Mesenchymal stem cell (in vitro differentiated cells and primary cell): ENCODE results near the gene LMF1.

Experiments
- DNase-seq: peaks from one replicate; pipeline ENCODE4 v3.0.0-alpha.2; 2013
- H2AFZ ChIP-seq: one replicate; pipeline ENCODE4 v1.6.1; 2013; ENCODE audit warnings: low read depth, mild to moderate bottlenecking, control low read depth, inconsistent platforms, low read length, moderate library complexity
- H2AK5ac ChIP-seq: 2 replicates; pipeline ENCODE4 v1.6.1; 2013; ENCODE audit warnings: low read length, moderate library complexity, mild to moderate bottlenecking, inconsistent platforms; ENCODE audit not compliant: severe bottlenecking
- H2BK120ac ChIP-seq: one replicate; pipeline ENCODE4 v1.6.1; 2013; ENCODE audit warnings: low read depth, mild to moderate bottlenecking, inconsistent platforms, low read length, moderate library complexity
- H2BK12ac ChIP-seq, 2 experiments: one replicate each; pipeline ENCODE4 v1.6.1; 2013; ENCODE audit warnings: inconsistent platforms in 2 of 2, low read length in 2 of 2, mild to moderate bottlenecking in 2 of 2, moderate library complexity in 2 of 2, control low read depth in 1 of 2
- H2BK15ac ChIP-seq: one replicate; pipeline ENCODE4 v1.6.1; 2013; ENCODE audit warnings: mild to moderate bottlenecking, low read depth, inconsistent platforms; ENCODE audit not compliant: poor library complexity, severe bottlenecking
- H2BK5ac ChIP-seq: 2 replicates; pipeline ENCODE4 v1.6.1; 2013; ENCODE audit warnings: low read depth, mild to moderate bottlenecking, low read length, control low read depth, inconsistent platforms; ENCODE audit not compliant: poor library complexity, severe bottlenecking
- H3K14ac ChIP-seq, 2 experiments: one replicate each; pipeline ENCODE4 v1.6.1; 2013; ENCODE audit warnings: inconsistent platforms in 2 of 2, low read length in 2 of 2, control low read depth in 1 of 2, mild to moderate bottlenecking in 1 of 2, moderate library complexity in 1 of 2
- H3K18ac ChIP-seq, 2 experiments: one replicate each; pipeline ENCODE4 v1.6.1; 2013; ENCODE audit warnings: inconsistent platforms in 2 of 2, low read length in 2 of 2, control low read depth in 1 of 2, low read depth in 1 of 2, mild to moderate bottlenecking in 1 of 2
- H3K23ac ChIP-seq, 2 experiments: one replicate each; pipeline ENCODE4 v1.6.1; 2013; ENCODE audit warnings: inconsistent platforms in 2 of 2, low read length in 2 of 2, mild to moderate bottlenecking in 2 of 2, moderate library complexity in 2 of 2, control low read depth in 1 of 2
- H3K27ac ChIP-seq: 2 replicates; pipeline ENCODE4 v1.5.1; 2013; ENCODE audit warnings: mild to moderate bottlenecking, moderate library complexity, low read length, control low read depth, inconsistent platforms; ENCODE audit not compliant: poor library complexity, severe bottlenecking
- H3K27me3 ChIP-seq, 2 experiments: 2 replicates each; pipeline versions ENCODE4 v1.6.1 to v1.7.0; 2013; ENCODE audit warnings: low read length in 2 of 2, mild to moderate bottlenecking in 2 of 2, moderate library complexity in 2 of 2, control low read depth in 1 of 2, inconsistent platforms in 1 of 2; ENCODE audit not compliant: control insufficient read depth in 1 of 2, insufficient read depth in 1 of 2
- H3K36me3 ChIP-seq, 2 experiments: 2 replicates each; pipeline versions ENCODE4 v1.6.1 to v1.7.0; 2013; ENCODE audit warnings: low read length in 2 of 2, control low read depth in 1 of 2, inconsistent platforms in 1 of 2, low read depth in 1 of 2, mild to moderate bottlenecking in 1 of 2; ENCODE audit not compliant: insufficient read depth in 2 of 2, control insufficient read depth in 1 of 2
- H3K4ac ChIP-seq, 2 experiments: one replicate each; pipeline ENCODE4 v1.6.1; 2013; ENCODE audit warnings: inconsistent platforms in 2 of 2, low read length in 2 of 2, mild to moderate bottlenecking in 2 of 2, moderate library complexity in 2 of 2, control low read depth in 1 of 2, low read depth in 1 of 2
- H3K4me1 ChIP-seq: 2 replicates; pipeline ENCODE4 v1.6.1; 2013; ENCODE audit warnings: low read depth, low read length, control low read depth; ENCODE audit not compliant: control insufficient read depth, insufficient read depth
- H3K4me2 ChIP-seq: 2 replicates; pipeline ENCODE4 v1.6.1; 2013; ENCODE audit warnings: low read length, mild to moderate bottlenecking, inconsistent platforms; ENCODE audit not compliant: poor library complexity, severe bottlenecking
- H3K4me3 ChIP-seq, 2 experiments: 2 replicates each; pipeline versions ENCODE4 v1.5.1 to v1.7.0; 2013; ENCODE audit warnings: low read length in 2 of 2, mild to moderate bottlenecking in 2 of 2, control low read depth in 1 of 2, low read depth in 1 of 2; ENCODE audit not compliant: insufficient read depth in 1 of 2
- H3K79me1 ChIP-seq: replicated peaks from 2 replicates; pipeline ENCODE4 v1.6.1; 2013; ENCODE audit warnings: mild to moderate bottlenecking, control low read depth, low read length, inconsistent platforms; ENCODE audit not compliant: poor library complexity, severe bottlenecking
- H3K9ac ChIP-seq: 2 replicates; pipeline ENCODE4 v1.7.0; 2013; ENCODE audit warnings: mild to moderate bottlenecking, low read length, moderate library complexity
- H3K9me3 ChIP-seq: 2 replicates; pipeline ENCODE4 v1.7.0; 2013; ENCODE audit warnings: mild to moderate bottlenecking, low read length; ENCODE audit not compliant: control insufficient read depth
- H4K8ac ChIP-seq: one replicate; pipeline ENCODE4 v1.6.1; 2013; ENCODE audit warnings: inconsistent platforms, mild to moderate bottlenecking, low read length, moderate library complexity
- H4K91ac ChIP-seq: one replicate; pipeline ENCODE4 v1.6.1; 2013; ENCODE audit warnings: mild to moderate bottlenecking, low read length, inconsistent platforms
- WGBS: methylation state at CpG from one replicate; pipeline ENCODE4 v1.1.7; 2013; ENCODE audit warnings: mixed read lengths; 5-methylcytosine and 5-hydroxymethylcytosine counted together

LMF1 gene

DNA sequence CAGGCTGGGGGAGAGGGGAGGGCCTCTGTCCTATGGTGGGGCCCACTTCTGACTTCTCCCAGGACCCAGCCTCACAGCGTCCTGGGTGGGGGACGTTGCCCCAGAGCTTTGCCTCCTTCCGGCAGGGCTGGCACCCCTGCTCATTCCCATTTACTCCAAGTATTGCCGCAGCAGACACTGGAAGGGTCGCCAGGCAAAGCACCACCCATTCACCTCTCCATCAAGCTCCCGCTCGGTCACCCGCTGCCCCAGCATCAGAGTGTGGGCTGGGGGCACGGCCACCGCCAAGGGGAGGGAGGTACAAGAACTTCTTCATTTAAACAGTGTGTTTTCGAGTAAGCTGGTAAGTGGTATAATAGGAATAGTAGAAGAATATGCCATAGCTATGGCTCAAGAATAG is 117.5 kb downstream of the LMF1 start:
- Histone ChIP-seq H3K18ac (no peak overlapping the region), H2AFZ (no peak overlapping the region), H3K36me3 (peaks cover 0 to 4% of the 10 kb centered on the region in 2 experiments), H3K4ac (no peak overlapping the region), H2BK5ac (no peak overlapping the region), H2BK12ac (no peak overlapping the region), H3K27me3 (no peaks in the 10 kb centered on the region), H2AK5ac (no peak overlapping the region), H3K27ac (no peak overlapping the region), H4K8ac (no peak overlapping the region), H3K23ac (no peak overlapping the region), H3K4me1 (no peaks in the 10 kb centered on the region), H3K79me1 (no peaks in the 10 kb centered on the region), H3K9me3 (peaks cover 7% of the 10 kb centered on the region), H3K4me3 (no peak overlapping the region), H3K4me2 (no peak overlapping the region), H2BK120ac (no peak overlapping the region), H4K91ac (no peak overlapping the region), H2BK15ac (no peak overlapping the region), H3K9ac (no peak overlapping the region), H3K14ac (no peak overlapping the region)
- DNase-seq, result no peak
- whole genome bisulfite sequencing, result 95% methylated on average over 11 of the region's 11 CpGs

GRCh38 chr16:852451-853185 is 118.2 kb downstream of the LMF1 start:
- WGBS, result 93% methylated on average over 27 of the region's 32 CpGs
- Histone ChIP-seq H4K8ac (no peak overlapping the region), H2BK15ac (no peak overlapping the region), H3K14ac (no peak overlapping the region), H3K23ac (no peak overlapping the region), H3K4me1 (no peaks in the 10 kb centered on the region), H4K91ac (no peak overlapping the region), H3K4ac (no peak overlapping the region), H2AFZ (no peak overlapping the region), H3K27ac (no peak overlapping the region), H2BK12ac (no peak overlapping the region), H3K79me1 (no peaks in the 10 kb centered on the region), H3K9ac (no peak overlapping the region), H3K18ac (no peak overlapping the region), H3K27me3 (no peaks in the 10 kb centered on the region), H2BK5ac (no peak overlapping the region), H3K4me3 (no peak overlapping the region), H3K9me3 (peaks cover 7% of the 10 kb centered on the region), H3K4me2 (no peak overlapping the region), H2AK5ac (no peak overlapping the region), H2BK120ac (no peak overlapping the region), H3K36me3 (peaks cover 0 to 4% of the 10 kb centered on the region in 2 experiments)
- DNase-seq, result no peak

DNA sequence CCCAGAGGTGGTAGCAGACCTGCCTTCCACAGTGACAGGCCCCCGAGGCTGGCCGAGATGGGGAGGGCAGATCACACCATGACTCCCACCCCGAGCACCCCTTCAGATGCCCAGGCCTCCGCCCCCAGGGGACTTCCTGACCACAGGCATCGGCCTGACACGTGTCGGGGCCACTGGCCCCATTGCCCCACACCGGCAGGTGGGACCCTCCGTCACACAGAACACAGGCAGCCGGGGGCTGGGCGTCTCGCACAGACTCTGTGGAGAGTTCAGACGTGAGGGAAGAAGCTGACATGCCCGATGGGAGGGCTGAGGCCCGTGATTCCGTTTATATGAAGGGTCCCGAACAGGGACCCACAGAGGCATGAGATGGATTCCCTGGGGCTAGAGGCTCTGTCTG is 118.9 kb downstream of the LMF1 start:
- Histone ChIP-seq H2AK5ac (no peak overlapping the region), H3K36me3 (peaks cover 0 to 4% of the 10 kb centered on the region in 2 experiments), H4K8ac (no peak overlapping the region), H2AFZ (no peak overlapping the region), H3K27me3 (no peaks in the 10 kb centered on the region), H3K14ac (no peak overlapping the region), H3K4me2 (no peak overlapping the region), H3K9ac (no peak overlapping the region), H3K79me1 (no peaks in the 10 kb centered on the region), H3K23ac (no peak overlapping the region), H3K18ac (no peak overlapping the region), H3K4me1 (no peaks in the 10 kb centered on the region), H2BK15ac (no peak overlapping the region), H3K4me3 (no peak overlapping the region), H3K9me3 (peaks cover 7% of the 10 kb centered on the region), H4K91ac (no peak overlapping the region), H3K4ac (no peak overlapping the region), H3K27ac (no peak overlapping the region), H2BK12ac (no peak overlapping the region), H2BK5ac (no peak overlapping the region), H2BK120ac (no peak overlapping the region)
- DNase-seq, result no peak
- WGBS, result 85% methylated on average over 17 of the region's 17 CpGs

DNA sequence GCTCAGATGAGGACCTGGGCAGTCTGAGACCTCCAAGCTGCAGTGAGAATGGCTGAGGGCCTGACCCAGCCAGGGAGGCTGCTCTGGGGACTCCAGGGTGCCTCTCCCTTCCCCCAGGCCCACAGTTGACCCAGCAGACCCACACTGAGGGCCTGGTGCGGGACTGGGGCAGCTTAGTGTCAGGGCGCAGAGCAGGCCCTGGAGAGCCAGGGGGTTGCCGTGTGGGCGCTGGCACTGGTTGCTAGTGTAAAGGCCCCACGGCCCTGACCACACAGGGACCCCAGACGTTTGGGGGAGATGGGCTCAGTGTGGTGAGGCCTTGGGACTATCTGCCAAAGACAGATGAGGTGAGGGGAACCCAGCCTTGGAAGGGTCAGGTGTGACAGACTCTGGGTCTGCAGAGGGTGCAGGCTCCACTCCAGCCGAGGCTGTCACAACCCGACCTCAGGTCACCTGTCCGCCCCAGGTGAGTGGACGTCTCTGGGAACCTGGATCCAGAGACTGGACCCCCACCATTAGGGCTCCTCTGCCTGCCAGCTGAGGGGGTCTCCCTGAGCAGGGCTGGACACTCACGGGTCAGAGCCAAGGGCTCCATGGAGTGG is 119.5 kb downstream of the LMF1 start:
- no peak overlapping the region for H2AFZ ChIP-seq
- H3K4me3 ChIP-seq, result no peak overlapping the region
- no peak overlapping the region for H2BK15ac ChIP-seq
- H4K8ac ChIP-seq, result no peak overlapping the region
- peaks cover 7% of the 10 kb centered on the region for H3K9me3 ChIP-seq
- H3K4me2 ChIP-seq, result no peak overlapping the region
- no peak overlapping the region for H3K18ac ChIP-seq
- H3K4me1 ChIP-seq, result no peaks in the 10 kb centered on the region
- no peak overlapping the region for H3K4ac ChIP-seq
- peaks cover 0 to 4% of the 10 kb centered on the region in 2 experiments for H3K36me3 ChIP-seq
- 89% methylated on average over 11 of the region's 11 CpGs for WGBS
- H2BK5ac ChIP-seq, result no peak overlapping the region
- H3K23ac ChIP-seq, result no peak overlapping the region
- no peak overlapping the region for H3K27ac ChIP-seq
- no peaks in the 10 kb centered on the region for H3K27me3 ChIP-seq
- no peak overlapping the region for H3K14ac ChIP-seq
- H3K9ac ChIP-seq, result no peak overlapping the region
- no peak overlapping the region for H2BK120ac ChIP-seq
- no peak for DNase-seq
- H3K79me1 ChIP-seq, result no peaks in the 10 kb centered on the region
- no peak overlapping the region for H4K91ac ChIP-seq
- no peak overlapping the region for H2BK12ac ChIP-seq
- no peak overlapping the region for H2AK5ac ChIP-seq
